PC-3 (cell line): Measurements from ENCODE around the gene LRRC51. TPM values are rescaled to one million over a fixed set of nuclear protein-coding genes. Genes with fewer than 3 reads are reported as not detected.

Source experiments
- ATAC-seq: fragments of 200-7000 bp; cut with Tn5 transposase; 2 replicates; pipeline ENCODE4 v1.9.1; 2020; ENCODE audit warnings: mild to moderate bottlenecking, moderate library complexity
- BruUV-seq: library from RNA; stranded (reverse); fragments of 400-500 nt; replicated peaks from 2 replicates; lab custom pipeline; 2021; lab: Mats Ljungman, UMichigan
- CTCF ChIA-PET: fragments of 300-600 bp; sonication (Branson Sonifier 250); formaldehyde crosslinking; loops from one replicate; lab custom pipeline; 2022; ENCODE audit warnings: antibody characterized with exemption; lab: Charles Lee
- POLR2A ChIA-PET: fragments of 300-600 bp; sonication (Branson Sonifier 250); formaldehyde crosslinking; loops from one replicate; lab custom pipeline; 2022; ENCODE audit warnings: antibody characterized with exemption; ENCODE audit not compliant: unreplicated experiment; lab: Charles Lee
- DNase-seq: peaks from one replicate; pipeline ENCODE4 v3.0.0-alpha.2; 2015
- H2AFZ ChIP-seq: fragments of 300-600 bp; sonication (generic); 2 replicates; pipeline ENCODE4 v1.6.0; 2016; ENCODE audit warnings: antibody characterized with exemption, low read length
- H3F3A ChIP-seq: fragments of 300-600 bp; sonication (generic); one replicate; pipeline ENCODE4 v1.6.0; 2017; ENCODE audit warnings: antibody characterized with exemption, low read length, control low read depth, mild to moderate bottlenecking; ENCODE audit not compliant: unreplicated experiment
- H3K27ac ChIP-seq: fragments of 300-600 bp; sonication (generic); 2 replicates; pipeline ENCODE4 v1.5.1; 2016; ENCODE audit warnings: mild to moderate bottlenecking, low read length
- H3K27me3 ChIP-seq: fragments of 300-600 bp; sonication (generic); 2 replicates; pipeline ENCODE4 v1.6.1; 2016; ENCODE audit warnings: low read length, mixed read lengths
- H3K36me3 ChIP-seq: fragments of 300-600 bp; sonication (generic); 2 replicates; pipeline ENCODE4 v1.6.1; 2016; ENCODE audit warnings: low read depth, mixed run types, low read length, mixed read lengths
- H3K4me1 ChIP-seq: fragments of 300-600 bp; sonication (generic); 2 replicates; pipeline ENCODE4 v1.5.1; 2016; ENCODE audit warnings: low read length; ENCODE audit not compliant: insufficient read depth
- H3K4me2 ChIP-seq: fragments of 300-600 bp; sonication (generic); 2 replicates; pipeline ENCODE4 v1.6.0; 2016; ENCODE audit warnings: low read length
- H3K4me3 ChIP-seq: fragments of 300-600 bp; sonication (generic); 2 replicates; pipeline ENCODE4 v1.5.1; 2016; ENCODE audit warnings: mild to moderate bottlenecking, low read length, mixed read lengths
- H3K79me2 ChIP-seq: fragments of 300-600 bp; sonication (generic); 2 replicates; pipeline ENCODE4 v1.6.1; 2017; ENCODE audit warnings: low read length, mixed read lengths
- H3K9ac ChIP-seq: fragments of 300-600 bp; sonication (generic); 2 replicates; pipeline ENCODE4 v1.6.0; 2016; ENCODE audit warnings: mild to moderate bottlenecking, low read length
- H3K9me2 ChIP-seq: fragments of 300-600 bp; sonication (generic); replicated peaks from 2 replicates; pipeline ENCODE4 v1.6.1; 2016; ENCODE audit warnings: mixed run types, low read length, mixed read lengths
- H3K9me3 ChIP-seq: fragments of 300-600 bp; sonication (generic); 2 replicates; pipeline ENCODE4 v1.6.1; 2016; ENCODE audit warnings: low read length, mixed read lengths
- H4K20me1 ChIP-seq: fragments of 300-600 bp; sonication (generic); 2 replicates; pipeline ENCODE4 v1.6.1; 2016; ENCODE audit warnings: low read length, mixed read lengths
- EZH2 ChIP-seq: fragments of 300-600 bp; sonication (generic); IDR thresholded peaks from one replicate; pipeline ENCODE4 v1.6.1; 2017; ENCODE audit warnings: antibody characterized with exemption, mild to moderate bottlenecking, low read length; ENCODE audit not compliant: unreplicated experiment
- EZH2phosphoT487 ChIP-seq: fragments of 300-600 bp; sonication (generic); IDR thresholded peaks from 2 replicates; pipeline ENCODE4 v1.6.1; 2018; ENCODE audit warnings: mild to moderate bottlenecking, antibody characterized with exemption, low read length, borderline replicate concordance
- intact Hi-C: fragments of 100-400 bp; cut with micrococcal nuclease; formaldehyde crosslinking; loops from 2 replicates; pipeline ENCODE4 v1.9.0; 2023
- total RNA-seq: library from RNA; depleted of rRNA; stranded (reverse); fragments of >200 nt; gene quantifications from 2 replicates; pipeline ENCODE4 v1.2.3, GENCODE V29; 2014
- TF ChIP-seq, protein P1 (sequence below): fragments of 300-600 bp; sonication (generic); conservative IDR thresholded peaks from 2 replicates; pipeline ENCODE4 v1.5.1; 2017; ENCODE audit warnings: antibody characterized with exemption, low read depth, mild to moderate bottlenecking, low read length

Gene LRRC51
- total RNA-seq, 1 experiment from 2014 or later, result 5.8 TPM

GRCh38 chr11:72102631-72102945, 21.9 kb downstream of the LRRC51 start:
- no peak for DNase-seq
- peak overlapping the region; percentile 92 for H3K4me2 ChIP-seq
- TSS peak; percentile 64 for BruUV-seq
- intact Hi-C loops, result loop anchor here (5.0 kb wide), 1 partner anchor 80 kb away; no protein-coding TSS in a partner anchor
- ChIA-PET POLR2A (interaction anchor here (0.7 kb wide), 1 partner anchor 312 kb away, joined by 8 read pairs; no protein-coding TSS in a partner anchor), CTCF (no interaction called here)
- H3K27me3 ChIP-seq, result no peaks in the 10 kb centered on the region
- peaks cover 18% of the 10 kb centered on the region for H3K4me1 ChIP-seq
- TF ChIP-seq EZH2 (no peak), EZH2phosphoT487 (no peak)
- TF ChIP-seq, protein P1, sequence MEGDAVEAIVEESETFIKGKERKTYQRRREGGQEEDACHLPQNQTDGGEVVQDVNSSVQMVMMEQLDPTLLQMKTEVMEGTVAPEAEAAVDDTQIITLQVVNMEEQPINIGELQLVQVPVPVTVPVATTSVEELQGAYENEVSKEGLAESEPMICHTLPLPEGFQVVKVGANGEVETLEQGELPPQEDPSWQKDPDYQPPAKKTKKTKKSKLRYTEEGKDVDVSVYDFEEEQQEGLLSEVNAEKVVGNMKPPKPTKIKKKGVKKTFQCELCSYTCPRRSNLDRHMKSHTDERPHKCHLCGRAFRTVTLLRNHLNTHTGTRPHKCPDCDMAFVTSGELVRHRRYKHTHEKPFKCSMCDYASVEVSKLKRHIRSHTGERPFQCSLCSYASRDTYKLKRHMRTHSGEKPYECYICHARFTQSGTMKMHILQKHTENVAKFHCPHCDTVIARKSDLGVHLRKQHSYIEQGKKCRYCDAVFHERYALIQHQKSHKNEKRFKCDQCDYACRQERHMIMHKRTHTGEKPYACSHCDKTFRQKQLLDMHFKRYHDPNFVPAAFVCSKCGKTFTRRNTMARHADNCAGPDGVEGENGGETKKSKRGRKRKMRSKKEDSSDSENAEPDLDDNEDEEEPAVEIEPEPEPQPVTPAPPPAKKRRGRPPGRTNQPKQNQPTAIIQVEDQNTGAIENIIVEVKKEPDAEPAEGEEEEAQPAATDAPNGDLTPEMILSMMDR, result no peak
- peaks cover 31% of the 10 kb centered on the region for H3K79me2 ChIP-seq
- H3K4me3 ChIP-seq, result peak overlapping the region; percentile 83
- peak overlapping the region; percentile 81 for H3K27ac ChIP-seq
- peaks cover 14% of the 10 kb centered on the region; the same call in 1 of the 2 replicates for H3K36me3 ChIP-seq
- H4K20me1 ChIP-seq, result no peaks in the 10 kb centered on the region
- no peaks in the 10 kb centered on the region for H3F3A ChIP-seq
- H3K9ac ChIP-seq, result peak overlapping the region; percentile 97
- H3K9me3 ChIP-seq, result no peaks in the 10 kb centered on the region
- H2AFZ ChIP-seq, result peak overlapping the region; percentile 81
- H3K9me2 ChIP-seq, result no peaks in the 10 kb centered on the region
- ATAC-seq, result no peak; the same call in 1 of the 2 replicates

- H4K20me1 ChIP-seq, result no peaks in the 10 kb centered on the region
- H3K4me2 ChIP-seq, result peak within 1 kb of the TSS; percentile 92
- DNase-seq (peak; percentile 99), ATAC-seq (peak; percentile 94)
- peaks cover 18% of the 10 kb centered on the region for H3K4me1 ChIP-seq
- peak within 1 kb of the TSS; percentile 81 for H2AFZ ChIP-seq
- no peaks in the 10 kb centered on the region for H3K27me3 ChIP-seq
- ChIA-PET CTCF (no interaction called here), POLR2A (no interaction called here)
- no TSS peak for BruUV-seq
- no peaks in the 10 kb centered on the region for H3K9me3 ChIP-seq
- no peak for TF ChIP-seq EZH2
- TF ChIP-seq, protein P1, result peak; percentile 47; the same call in 1 of the 2 replicates
- no peak for TF ChIP-seq EZH2phosphoT487
- H3F3A ChIP-seq, result no peaks in the 10 kb centered on the region
- H3K4me3 ChIP-seq, result peak within 1 kb of the TSS; percentile 83
- H3K9ac ChIP-seq, result peak within 1 kb of the TSS; percentile 97
- no peaks in the 10 kb centered on the region for H3K9me2 ChIP-seq
- intact Hi-C loops, result loop anchor here (1.0 to 5.0 kb wide), 3 partner anchors 9 to 79 kb away; partner anchors contain the start of genes ANAPC15, LRRC51 and NUMA1
- peaks cover 31% of the 10 kb centered on the region for H3K79me2 ChIP-seq
- 0 out of 2 replicates have a peak, but pooled peaks cover 9% of the 10 kb centered on the region for H3K36me3 ChIP-seq
- H3K27ac ChIP-seq, result peak within 1 kb of the TSS; percentile 81
Measured at GRCh38 chr11:72102946-72103753, 22.5 kb downstream of the LRRC51 start, which contains the start of gene LAMTOR1. Gene LAMTOR1, minus strand, starts transcription at chr11:72103297. Its CDS starts 73 bp downstream, at chr11:72103224.
